ENCODE measurements around the gene PDGFC. TPM values are rescaled to one million over a fixed set of nuclear protein-coding genes. Genes with fewer than 3 reads are reported as not detected.

Gene PDGFC
- total and polyA plus RNA-seq, 2 donors (not counting 3 experiments of a cell fraction or from before 2014, with no cell fraction given): 2.7 to 5.3 TPM

DNA sequence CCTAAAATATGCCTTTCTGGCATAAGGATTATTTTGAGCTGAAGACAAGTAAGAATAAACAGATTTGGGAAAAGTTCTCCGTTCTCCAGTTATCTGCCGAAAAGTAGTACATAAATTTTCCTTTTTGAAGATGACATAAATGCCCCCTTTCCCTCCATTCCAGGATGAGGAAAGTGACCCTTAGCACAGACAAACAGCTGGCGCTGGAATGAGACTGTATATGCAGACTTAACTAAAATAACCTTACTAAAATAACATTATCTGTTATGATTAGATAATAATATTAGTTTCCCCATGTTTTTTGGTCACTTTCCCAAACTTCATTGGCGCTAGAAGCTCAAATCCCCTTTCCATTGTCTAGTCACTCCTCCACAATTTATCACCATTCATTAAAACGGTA, 21.5 kb downstream of the PDGFC start:
- ChIA-PET POLR2A (interaction anchor here (0.7 kb wide), 1 partner anchor 474 kb away, joined by 3 read pairs; no protein-coding TSS in a partner anchor), CTCF (interaction anchor here (0.6 to 7.5 kb wide), 5 partner anchors 8 to 475 kb away, joined by 3 to 72 read pairs (median 6); partner anchors contain the start of gene PDGFC)
- Histone ChIP-seq H3K36me3 (ENCODE audit: control insufficient read depth in 2 of 2, extremely low read depth in 1 of 2, insufficient read depth in 2 of 2, low read length in 2 of 2) (no peaks in the 10 kb centered on the region), H3K4me2 (ENCODE audit: insufficient read depth, low read length) (peak overlapping the region; percentile 90), H3K27me3 (ENCODE audit: control insufficient read depth in 2 of 2, insufficient read depth in 2 of 2, low read length in 2 of 2) (no peaks in the 10 kb centered on the region), H3K27ac (ENCODE audit: insufficient read depth, low read depth, low read length) (peak overlapping the region; percentile 52), H3K4me1 (ENCODE audit: control insufficient read depth, extremely low read depth, insufficient read depth, low read length) (peaks cover 56% of the 10 kb centered on the region), H3K9me1 (replicated peaks; ENCODE audit: control insufficient read depth, extremely low read depth, insufficient read depth, low read length) (no peaks in the 10 kb centered on the region), H3K9ac (replicated peaks; ENCODE audit: extremely low read depth, insufficient read depth, low read length) (peak overlapping the region; percentile 29), H4K20me1 (replicated peaks; ENCODE audit: control insufficient read depth, extremely low read depth, insufficient read depth, low read length) (no peaks in the 10 kb centered on the region), H3K79me2 (ENCODE audit: control insufficient read depth, insufficient read depth, low read length) (no peaks in the 10 kb centered on the region), H2AFZ (ENCODE audit: low read depth, low read length) (no peak overlapping the region), H3K4me3 (replicated peaks in 1 of 3; ENCODE audit: insufficient read depth in 1 of 3, low read depth in 1 of 3, low read length in 3 of 3) (no peak overlapping the region), H3K9me3 (replicated peaks; ENCODE audit: control insufficient read depth, insufficient read depth, low read length) (no peaks in the 10 kb centered on the region)
- dilution Hi-C loops (cut with MboI; ENCODE audit: extremely low pct_ligation_motif_present, low sequenced_read_pairs): no loop called here
- peak; percentile 53 for DNase-seq (ENCODE audit: low read depth, low spot score)
- TF ChIP-seq POLR2A (IDR thresholded peaks at IDR 0.05; ENCODE audit: low read depth, low read length) (peak; percentile 34), FOS (IDR thresholded peaks at IDR 0.05; ENCODE audit: borderline replicate concordance, insufficient read depth, low read length) (no peak)
- intact Hi-C loops (cut with micrococcal nuclease): no loop called here
- FAIRE-seq: no peak
- BruUV-seq (replicated peaks): TSS peak; percentile 44

DNA sequence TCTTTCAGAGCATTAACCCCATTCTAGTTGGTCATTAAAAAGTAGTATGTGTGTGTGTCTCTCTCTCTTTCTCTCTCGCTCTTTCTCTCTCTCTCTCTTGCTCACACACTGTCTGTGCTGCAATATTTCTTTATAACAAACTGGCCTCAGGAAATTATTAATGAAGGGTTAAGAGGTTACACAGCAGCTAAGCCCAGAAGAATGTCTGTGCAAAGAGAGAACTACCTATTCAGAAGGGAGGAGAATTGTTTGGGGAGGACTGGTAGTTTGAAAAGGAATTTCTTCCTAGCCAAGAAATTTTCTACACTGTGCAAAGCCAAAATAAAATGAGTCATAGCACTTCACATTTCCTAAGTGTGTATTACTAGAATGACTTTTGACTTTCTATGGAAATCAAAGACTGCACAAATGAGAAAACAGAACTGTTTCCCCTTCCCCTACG, 22.2 kb downstream of the PDGFC start:
- Histone ChIP-seq H3K79me2 (ENCODE audit: control insufficient read depth, insufficient read depth, low read length) (peaks cover 2% of the 10 kb centered on the region), H2AFZ (ENCODE audit: low read depth, low read length) (no peak overlapping the region), H3K9me1 (replicated peaks; ENCODE audit: control insufficient read depth, extremely low read depth, insufficient read depth, low read length) (no peaks in the 10 kb centered on the region), H3K36me3 (ENCODE audit: control insufficient read depth in 2 of 2, extremely low read depth in 1 of 2, insufficient read depth in 2 of 2, low read length in 2 of 2) (no peaks in the 10 kb centered on the region), H4K20me1 (replicated peaks; ENCODE audit: control insufficient read depth, extremely low read depth, insufficient read depth, low read length) (no peaks in the 10 kb centered on the region), H3K4me3 (replicated peaks in 1 of 3; ENCODE audit: insufficient read depth in 1 of 3, low read depth in 1 of 3, low read length in 3 of 3) (no peak overlapping the region), H3K4me1 (ENCODE audit: control insufficient read depth, extremely low read depth, insufficient read depth, low read length) (peaks cover 52% of the 10 kb centered on the region), H3K27ac (ENCODE audit: insufficient read depth, low read depth, low read length) (peak overlapping the region; percentile 52), H3K9me3 (replicated peaks; ENCODE audit: control insufficient read depth, insufficient read depth, low read length) (no peaks in the 10 kb centered on the region), H3K4me2 (ENCODE audit: insufficient read depth, low read length) (peak overlapping the region; percentile 90), H3K9ac (replicated peaks; ENCODE audit: extremely low read depth, insufficient read depth, low read length) (peak overlapping the region; percentile 29), H3K27me3 (ENCODE audit: control insufficient read depth in 2 of 2, insufficient read depth in 2 of 2, low read length in 2 of 2) (no peaks in the 10 kb centered on the region)
- POLR2A ChIA-PET: interaction anchor here (0.7 kb wide), 1 partner anchor 473 kb away, joined by 3 read pairs; no protein-coding TSS in a partner anchor
- TF ChIP-seq MYC (IDR thresholded peaks at IDR 0.05; ENCODE audit: low read depth, low read length) (no peak), POLR2AphosphoS5 (IDR thresholded peaks at IDR 0.05; ENCODE audit: insufficient read depth, low read depth, low read length) (peak; percentile 57), JUN (IDR thresholded peaks at IDR 0.05; ENCODE audit: borderline replicate concordance, insufficient read depth, insufficient read length, low read depth) (peak; percentile 89), POLR2A (IDR thresholded peaks at IDR 0.05; ENCODE audit: low read depth, low read length) (no peak), FOS (IDR thresholded peaks at IDR 0.05; ENCODE audit: borderline replicate concordance, insufficient read depth, low read length) (peak; percentile 92), GATA2 (IDR thresholded peaks at IDR 0.05; ENCODE audit: insufficient read depth, insufficient read length, low read depth, low read length) (peak; percentile 65)
- TF ChIP-seq, protein P1, sequence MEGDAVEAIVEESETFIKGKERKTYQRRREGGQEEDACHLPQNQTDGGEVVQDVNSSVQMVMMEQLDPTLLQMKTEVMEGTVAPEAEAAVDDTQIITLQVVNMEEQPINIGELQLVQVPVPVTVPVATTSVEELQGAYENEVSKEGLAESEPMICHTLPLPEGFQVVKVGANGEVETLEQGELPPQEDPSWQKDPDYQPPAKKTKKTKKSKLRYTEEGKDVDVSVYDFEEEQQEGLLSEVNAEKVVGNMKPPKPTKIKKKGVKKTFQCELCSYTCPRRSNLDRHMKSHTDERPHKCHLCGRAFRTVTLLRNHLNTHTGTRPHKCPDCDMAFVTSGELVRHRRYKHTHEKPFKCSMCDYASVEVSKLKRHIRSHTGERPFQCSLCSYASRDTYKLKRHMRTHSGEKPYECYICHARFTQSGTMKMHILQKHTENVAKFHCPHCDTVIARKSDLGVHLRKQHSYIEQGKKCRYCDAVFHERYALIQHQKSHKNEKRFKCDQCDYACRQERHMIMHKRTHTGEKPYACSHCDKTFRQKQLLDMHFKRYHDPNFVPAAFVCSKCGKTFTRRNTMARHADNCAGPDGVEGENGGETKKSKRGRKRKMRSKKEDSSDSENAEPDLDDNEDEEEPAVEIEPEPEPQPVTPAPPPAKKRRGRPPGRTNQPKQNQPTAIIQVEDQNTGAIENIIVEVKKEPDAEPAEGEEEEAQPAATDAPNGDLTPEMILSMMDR (IDR thresholded peaks at IDR 0.05; ENCODE audit: extremely low read depth in 1 of 2, insufficient read depth in 1 of 2, low read depth in 1 of 2, low read length in 2 of 2): no peak
- TF ChIP-seq, protein P2, sequence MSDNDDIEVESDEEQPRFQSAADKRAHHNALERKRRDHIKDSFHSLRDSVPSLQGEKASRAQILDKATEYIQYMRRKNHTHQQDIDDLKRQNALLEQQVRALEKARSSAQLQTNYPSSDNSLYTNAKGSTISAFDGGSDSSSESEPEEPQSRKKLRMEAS (IDR thresholded peaks at IDR 0.05; ENCODE audit: insufficient read depth, insufficient read length): no peak
- dilution Hi-C loops (cut with MboI; ENCODE audit: extremely low pct_ligation_motif_present, low sequenced_read_pairs): no loop called here
- CTCF ChIA-PET: interaction anchor here (1.1 to 7.5 kb wide), 4 partner anchors 9 to 474 kb away, joined by 3 to 72 read pairs (median 28); partner anchors contain the start of gene PDGFC
- FAIRE-seq: peak; percentile 92
- no TSS peak for BruUV-seq (replicated peaks)
- peak; percentile 94 for DNase-seq (ENCODE audit: low read depth, low spot score)
- intact Hi-C loops (cut with micrococcal nuclease): loop anchor here (1.0 to 5.0 kb wide), 7 partner anchors 18 to 1223 kb away; partner anchors contain the start of gene GASK1B

Measured in endothelial cell of umbilical vein (primary cell).